ENCODE data around the gene TCFL5. TPM values are rescaled to one million over a fixed set of nuclear protein-coding genes. Genes with fewer than 3 reads are reported as not detected.

The TCFL5 gene

Small RNA genes within 50 kb of the gene (small RNA-seq; reads per million reads assigned to genes)
- not detected for gene DPH3P1 (ENCODE audit: low read depth)

Measured in mesenchymal stem cell (in vitro differentiated cells and primary cell).